GM23338 (cell line): ENCODE measurements around the gene ADCY5. TPM values are rescaled to one million over a fixed set of nuclear protein-coding genes. Genes with fewer than 3 reads are reported as not detected.

Experiments
- CREB1 ChIP-seq: fragments of 250-450 bp; sonication (Bioruptor Pico); IDR thresholded peaks from 2 replicates; pipeline ENCODE4 v1.5.0; 2020; ENCODE audit warnings: low read depth, mild to moderate bottlenecking, moderate library complexity
- EZH2phosphoT487 ChIP-seq: fragments of 200-600 bp; sonication (generic); IDR thresholded peaks from one replicate; pipeline ENCODE4 v1.8.1; 2018; ENCODE audit warnings: antibody characterized with exemption; ENCODE audit not compliant: unreplicated experiment
- POLR2AphosphoS5 ChIP-seq: IDR thresholded peaks from 2 replicates; pipeline ENCODE4 v1.6.1; 2016; ENCODE audit warnings: antibody characterized with exemption, low read depth
- REST ChIP-seq: IDR thresholded peaks from one replicate; pipeline ENCODE4 v1.6.1; 2018; ENCODE audit warnings: antibody characterized with exemption; ENCODE audit not compliant: unreplicated experiment
- polyA plus RNA-seq: library from polyadenylated mRNA; unstranded; fragments of >200 nt; fragmentation: Nextera tagmentation; extraction: Ambion mirVana; gene quantifications from 2 replicates; pipeline ENCODE4 v1.2.1, GENCODE V29; 2016
- total RNA-seq: library from RNA; depleted of rRNA; stranded (reverse); fragments of >200 nt; shearing (Covaris generic); gene quantifications from 2 replicates; pipeline ENCODE4 v1.2.3, GENCODE V29; 2014
- TF ChIP-seq, protein P1 (sequence below): fragments of 250-450 bp; sonication (Bioruptor Pico); IDR thresholded peaks from 2 replicates; pipeline ENCODE4 v1.5.0; 2020; ENCODE audit warnings: mild to moderate bottlenecking, moderate library complexity
- TF ChIP-seq, protein P2 (sequence below): IDR thresholded peaks from 2 replicates; pipeline ENCODE4 v1.6.1; 2016; ENCODE audit warnings: antibody characterized with exemption

ADCY5 gene
- total and polyA plus RNA-seq, 2 experiments from 2014 or later: 3.5 to 10.2 TPM

DNA sequence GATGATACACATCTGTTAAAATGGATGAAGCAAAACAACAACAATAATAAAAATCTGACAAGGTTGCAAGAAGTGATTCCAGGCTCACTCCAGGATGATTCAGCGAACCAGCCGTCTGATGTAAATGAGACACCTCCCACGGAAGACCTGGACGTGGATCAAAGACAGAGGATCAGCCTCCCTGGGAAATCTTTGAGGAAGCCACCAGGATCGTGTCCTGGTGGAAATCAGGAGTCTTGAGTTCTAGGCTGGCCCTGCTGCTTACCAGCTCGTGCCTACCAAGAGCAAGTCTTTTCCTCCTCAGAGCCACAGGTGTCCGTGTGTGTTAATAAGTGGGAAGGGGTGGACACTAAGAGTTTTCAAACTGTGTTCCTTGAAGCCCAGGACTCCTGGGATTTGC lies 15.3 kb upstream of the ADCY5 start (continued):
- TF ChIP-seq, protein P1, sequence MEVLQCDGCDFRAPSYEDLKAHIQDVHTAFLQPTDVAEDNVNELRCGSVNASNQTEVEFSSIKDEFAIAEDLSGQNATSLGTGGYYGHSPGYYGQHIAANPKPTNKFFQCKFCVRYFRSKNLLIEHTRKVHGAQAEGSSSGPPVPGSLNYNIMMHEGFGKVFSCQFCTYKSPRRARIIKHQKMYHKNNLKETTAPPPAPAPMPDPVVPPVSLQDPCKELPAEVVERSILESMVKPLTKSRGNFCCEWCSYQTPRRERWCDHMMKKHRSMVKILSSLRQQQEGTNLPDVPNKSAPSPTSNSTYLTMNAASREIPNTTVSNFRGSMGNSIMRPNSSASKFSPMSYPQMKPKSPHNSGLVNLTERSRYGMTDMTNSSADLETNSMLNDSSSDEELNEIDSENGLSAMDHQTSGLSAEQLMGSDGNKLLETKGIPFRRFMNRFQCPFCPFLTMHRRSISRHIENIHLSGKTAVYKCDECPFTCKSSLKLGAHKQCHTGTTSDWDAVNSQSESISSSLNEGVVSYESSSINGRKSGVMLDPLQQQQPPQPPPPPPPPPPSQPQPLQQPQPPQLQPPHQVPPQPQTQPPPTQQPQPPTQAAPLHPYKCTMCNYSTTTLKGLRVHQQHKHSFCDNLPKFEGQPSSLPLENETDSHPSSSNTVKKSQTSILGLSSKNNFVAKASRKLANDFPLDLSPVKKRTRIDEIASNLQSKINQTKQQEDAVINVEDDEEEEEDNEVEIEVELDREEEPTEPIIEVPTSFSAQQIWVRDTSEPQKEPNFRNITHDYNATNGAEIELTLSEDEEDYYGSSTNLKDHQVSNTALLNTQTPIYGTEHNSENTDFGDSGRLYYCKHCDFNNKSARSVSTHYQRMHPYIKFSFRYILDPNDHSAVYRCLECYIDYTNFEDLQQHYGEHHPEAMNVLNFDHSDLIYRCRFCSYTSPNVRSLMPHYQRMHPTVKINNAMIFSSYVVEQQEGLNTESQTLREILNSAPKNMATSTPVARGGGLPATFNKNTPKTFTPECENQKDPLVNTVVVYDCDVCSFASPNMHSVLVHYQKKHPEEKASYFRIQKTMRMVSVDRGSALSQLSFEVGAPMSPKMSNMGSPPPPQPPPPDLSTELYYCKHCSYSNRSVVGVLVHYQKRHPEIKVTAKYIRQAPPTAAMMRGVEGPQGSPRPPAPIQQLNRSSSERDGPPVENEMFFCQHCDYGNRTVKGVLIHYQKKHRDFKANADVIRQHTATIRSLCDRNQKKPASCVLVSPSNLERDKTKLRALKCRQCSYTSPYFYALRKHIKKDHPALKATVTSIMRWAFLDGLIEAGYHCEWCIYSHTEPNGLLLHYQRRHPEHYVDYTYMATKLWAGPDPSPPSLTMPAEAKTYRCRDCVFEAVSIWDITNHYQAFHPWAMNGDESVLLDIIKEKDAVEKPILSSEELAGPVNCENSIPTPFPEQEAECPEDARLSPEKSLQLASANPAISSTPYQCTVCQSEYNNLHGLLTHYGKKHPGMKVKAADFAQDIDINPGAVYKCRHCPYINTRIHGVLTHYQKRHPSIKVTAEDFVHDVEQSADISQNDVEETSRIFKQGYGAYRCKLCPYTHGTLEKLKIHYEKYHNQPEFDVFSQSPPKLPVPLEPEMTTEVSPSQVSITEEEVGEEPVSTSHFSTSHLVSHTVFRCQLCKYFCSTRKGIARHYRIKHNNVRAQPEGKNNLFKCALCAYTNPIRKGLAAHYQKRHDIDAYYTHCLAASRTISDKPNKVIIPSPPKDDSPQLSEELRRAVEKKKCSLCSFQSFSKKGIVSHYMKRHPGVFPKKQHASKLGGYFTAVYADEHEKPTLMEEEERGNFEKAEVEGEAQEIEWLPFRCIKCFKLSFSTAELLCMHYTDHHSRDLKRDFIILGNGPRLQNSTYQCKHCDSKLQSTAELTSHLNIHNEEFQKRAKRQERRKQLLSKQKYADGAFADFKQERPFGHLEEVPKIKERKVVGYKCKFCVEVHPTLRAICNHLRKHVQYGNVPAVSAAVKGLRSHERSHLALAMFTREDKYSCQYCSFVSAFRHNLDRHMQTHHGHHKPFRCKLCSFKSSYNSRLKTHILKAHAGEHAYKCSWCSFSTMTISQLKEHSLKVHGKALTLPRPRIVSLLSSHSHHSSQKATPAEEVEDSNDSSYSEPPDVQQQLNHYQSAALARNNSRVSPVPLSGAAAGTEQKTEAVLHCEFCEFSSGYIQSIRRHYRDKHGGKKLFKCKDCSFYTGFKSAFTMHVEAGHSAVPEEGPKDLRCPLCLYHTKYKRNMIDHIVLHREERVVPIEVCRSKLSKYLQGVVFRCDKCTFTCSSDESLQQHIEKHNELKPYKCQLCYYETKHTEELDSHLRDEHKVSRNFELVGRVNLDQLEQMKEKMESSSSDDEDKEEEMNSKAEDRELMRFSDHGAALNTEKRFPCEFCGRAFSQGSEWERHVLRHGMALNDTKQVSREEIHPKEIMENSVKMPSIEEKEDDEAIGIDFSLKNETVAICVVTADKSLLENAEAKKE (CRISPR knock-in tag): no peak
- no peak for TF ChIP-seq REST
- no peak for TF ChIP-seq POLR2AphosphoS5
- no peak for TF ChIP-seq EZH2phosphoT487
- TF ChIP-seq, protein P2, sequence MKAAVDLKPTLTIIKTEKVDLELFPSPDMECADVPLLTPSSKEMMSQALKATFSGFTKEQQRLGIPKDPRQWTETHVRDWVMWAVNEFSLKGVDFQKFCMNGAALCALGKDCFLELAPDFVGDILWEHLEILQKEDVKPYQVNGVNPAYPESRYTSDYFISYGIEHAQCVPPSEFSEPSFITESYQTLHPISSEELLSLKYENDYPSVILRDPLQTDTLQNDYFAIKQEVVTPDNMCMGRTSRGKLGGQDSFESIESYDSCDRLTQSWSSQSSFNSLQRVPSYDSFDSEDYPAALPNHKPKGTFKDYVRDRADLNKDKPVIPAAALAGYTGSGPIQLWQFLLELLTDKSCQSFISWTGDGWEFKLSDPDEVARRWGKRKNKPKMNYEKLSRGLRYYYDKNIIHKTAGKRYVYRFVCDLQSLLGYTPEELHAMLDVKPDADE: no peak
- TF ChIP-seq CREB1: no peak
